GM18870 (cell line): ENCODE measurements around the gene IL37.

ENCODE experiments used
- ATAC-seq: cut with Tn5 transposase; IDR thresholded peaks from one replicate; pipeline ENCODE4 v1.9.1; 2021; ENCODE audit warnings: moderate library complexity; ENCODE audit not compliant: unreplicated experiment

Gene IL37, protein sequence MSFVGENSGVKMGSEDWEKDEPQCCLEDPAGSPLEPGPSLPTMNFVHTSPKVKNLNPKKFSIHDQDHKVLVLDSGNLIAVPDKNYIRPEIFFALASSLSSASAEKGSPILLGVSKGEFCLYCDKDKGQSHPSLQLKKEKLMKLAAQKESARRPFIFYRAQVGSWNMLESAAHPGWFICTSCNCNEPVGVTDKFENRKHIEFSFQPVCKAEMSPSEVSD

DNA sequence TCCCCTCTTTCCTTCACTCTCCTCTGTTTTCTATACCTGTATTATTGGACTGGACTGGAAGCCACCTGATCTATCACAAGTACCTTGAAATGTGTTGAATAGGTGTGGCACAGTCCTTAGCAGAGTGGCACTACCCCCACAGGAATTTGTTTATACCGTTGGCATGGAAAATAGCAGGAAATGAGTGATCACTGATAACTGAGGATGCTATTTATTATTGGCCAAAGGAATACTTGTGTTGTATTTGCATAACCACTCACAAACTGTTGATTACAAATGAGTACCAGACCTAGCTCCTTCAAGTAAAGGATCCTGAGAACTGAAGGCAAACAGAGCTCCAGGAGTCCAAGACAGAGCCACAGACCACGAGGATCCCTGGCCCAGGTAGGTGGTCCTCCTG is at the start of gene IL37:
TSS of gene IL37 (plus strand) at position 301 of the 400 bp plus-strand sequence. CDS start 1,848 bp downstream, outside the sequence.
- no peak for ATAC-seq

DNA sequence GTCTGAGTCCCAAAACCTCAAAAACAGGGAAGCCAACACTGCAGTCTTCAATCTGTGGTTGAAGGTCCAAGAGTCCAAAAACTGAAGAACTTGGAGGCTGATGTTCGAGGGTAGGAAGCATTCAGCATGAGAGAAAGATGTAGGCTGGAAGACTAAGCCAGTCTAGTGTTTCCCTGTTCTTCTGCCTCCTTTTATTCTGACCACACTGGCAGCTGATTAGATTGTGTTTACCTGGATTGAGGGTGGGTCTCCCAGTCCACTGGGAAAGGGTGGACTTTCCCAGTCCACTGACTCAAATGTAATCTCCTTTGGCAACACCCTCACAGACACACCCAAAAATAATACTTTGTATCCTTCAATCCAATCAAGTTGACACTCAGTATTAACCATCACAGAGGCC is 46.9 kb upstream of the IL37 start:
- no peak for ATAC-seq

- no peak for ATAC-seq
Measured at GRCh38 chr2:112866128-112866835, 44.7 kb upstream of the IL37 start.

DNA sequence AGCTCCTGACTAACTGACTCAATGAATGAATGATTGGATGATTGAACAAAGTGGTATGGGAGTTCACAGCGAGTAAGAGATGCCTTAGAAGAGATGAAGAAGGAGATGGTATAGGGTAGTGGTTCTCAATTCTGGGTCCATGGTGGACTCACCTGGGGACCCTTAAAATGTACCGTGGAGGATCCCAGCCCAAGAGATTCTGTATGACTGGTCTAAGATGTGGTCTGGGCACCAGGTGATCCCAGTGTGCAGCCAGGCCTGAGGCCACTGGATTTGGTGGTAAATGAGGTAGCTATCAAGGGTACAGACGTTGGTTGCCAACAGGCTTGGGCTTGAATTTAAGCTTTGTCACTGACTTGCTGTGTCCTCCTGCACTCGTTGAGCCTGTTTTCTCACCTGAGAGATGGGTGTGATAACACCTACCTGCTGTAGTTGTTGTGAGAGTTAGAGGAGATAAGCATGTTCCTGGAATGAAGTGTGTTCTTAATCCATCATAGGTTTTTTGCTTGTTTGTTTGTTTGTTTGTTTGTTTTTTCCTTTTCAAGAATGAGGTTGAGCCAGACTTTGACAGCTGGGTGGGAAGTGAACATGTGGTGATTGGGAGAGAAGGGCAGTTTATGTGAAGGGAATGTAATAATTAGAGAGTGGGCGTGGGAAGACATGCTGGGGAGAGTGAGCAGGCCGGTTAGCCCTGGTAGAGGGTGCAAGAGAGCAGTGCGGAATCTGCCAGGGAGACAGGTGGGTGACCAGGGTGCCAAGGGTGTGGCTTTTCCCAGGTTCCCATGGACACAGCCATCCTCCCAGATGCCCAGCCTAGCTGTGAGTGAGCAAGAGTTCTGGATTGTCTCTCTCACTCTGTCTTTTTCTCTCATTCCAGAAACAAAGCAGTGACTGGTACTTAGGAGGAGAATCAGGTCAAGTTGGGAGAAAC is 43.0 kb upstream of the IL37 start:
- no peak for ATAC-seq

DNA sequence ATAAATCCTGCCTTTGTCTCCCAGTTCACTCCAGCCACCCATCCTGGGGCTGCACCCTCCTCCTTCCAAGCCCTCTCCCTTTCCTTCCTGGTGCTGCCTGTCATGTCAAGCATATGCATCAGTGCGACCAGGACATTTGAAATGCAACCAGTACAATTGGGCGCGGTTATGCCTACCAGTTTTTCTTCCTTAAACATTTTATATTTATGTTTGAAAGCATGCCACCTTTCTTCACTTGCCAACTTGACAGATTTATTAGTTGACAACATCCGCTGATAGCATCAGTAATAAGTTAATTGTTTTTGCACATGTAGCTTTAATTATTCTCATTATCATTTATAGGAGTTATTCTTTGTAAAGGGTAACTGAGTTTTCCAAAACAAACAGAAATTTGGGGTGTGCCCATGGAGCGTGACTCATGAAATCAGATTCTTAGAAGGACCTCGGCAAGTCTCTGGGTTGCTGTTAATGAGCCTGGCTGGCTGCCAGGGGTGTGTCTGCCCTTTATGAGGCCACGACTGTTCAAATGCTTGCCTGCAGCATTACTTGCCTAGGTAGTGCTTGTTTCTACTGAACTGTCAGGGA is 41.6 kb upstream of the IL37 start:
- no peak for ATAC-seq

- ATAC-seq, result no peak
Measured at GRCh38 chr2:112870841-112871835, 39.8 kb upstream of the IL37 start.

DNA sequence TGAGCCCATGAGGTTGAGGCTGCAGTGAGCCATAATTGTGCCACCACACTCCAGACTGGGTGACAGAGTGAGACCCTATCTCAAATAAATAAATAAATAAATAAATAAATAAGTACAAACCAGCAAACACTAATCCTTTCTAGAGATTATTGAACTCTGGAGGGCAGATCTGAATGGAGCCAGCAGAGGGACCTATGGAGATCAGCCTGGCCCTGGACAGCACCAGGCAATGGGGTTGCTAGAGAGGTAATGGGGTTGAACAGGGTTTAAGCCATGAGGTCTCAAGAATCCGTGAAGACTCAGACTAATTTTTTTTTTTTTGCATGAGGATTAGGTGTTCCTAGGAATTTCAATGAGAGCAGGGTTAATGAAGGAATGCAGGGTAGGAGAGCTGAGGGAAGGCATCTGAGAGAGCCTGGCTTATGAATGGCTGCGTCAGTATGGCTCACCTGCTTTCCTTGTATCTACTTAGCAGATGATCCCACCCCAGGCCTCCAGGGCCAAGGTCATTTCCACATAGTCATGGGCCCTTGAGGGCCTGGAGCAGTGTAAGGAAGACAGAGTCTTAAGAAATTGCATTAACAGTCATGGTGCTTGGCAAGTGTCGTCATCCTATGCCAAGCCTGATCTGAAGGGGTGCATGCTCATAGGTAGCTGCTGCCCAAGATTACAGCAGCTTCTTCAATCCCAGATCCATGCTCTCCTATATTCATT is 34.6 kb upstream of the IL37 start:
- no peak for ATAC-seq

DNA sequence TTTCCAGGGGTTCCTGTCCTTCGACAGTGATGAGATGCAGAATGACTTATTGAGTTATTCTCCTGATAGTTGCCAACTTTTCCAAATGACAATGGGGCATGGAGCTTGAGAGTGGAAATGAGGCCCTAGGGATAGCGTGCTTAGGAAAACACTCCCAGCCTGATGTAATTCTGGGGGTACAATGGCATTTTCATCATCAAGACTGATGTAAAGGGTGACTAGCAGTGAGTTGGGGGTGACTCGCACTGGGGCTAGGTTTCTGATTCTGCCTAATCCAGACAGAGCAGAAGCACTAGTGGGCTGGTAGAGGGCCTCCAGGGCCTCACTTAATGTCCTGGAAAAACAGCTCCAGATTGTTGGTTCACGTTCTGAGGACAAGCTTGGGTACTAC is 34.0 kb upstream of the IL37 start:
- no peak for ATAC-seq

GRCh38 chr2:112877423-112877822 is 33.5 kb upstream of the IL37 start:
- ATAC-seq, result no peak

GRCh38 chr2:112879491-112880041 is 31.4 kb upstream of the IL37 start:
- no peak for ATAC-seq

DNA sequence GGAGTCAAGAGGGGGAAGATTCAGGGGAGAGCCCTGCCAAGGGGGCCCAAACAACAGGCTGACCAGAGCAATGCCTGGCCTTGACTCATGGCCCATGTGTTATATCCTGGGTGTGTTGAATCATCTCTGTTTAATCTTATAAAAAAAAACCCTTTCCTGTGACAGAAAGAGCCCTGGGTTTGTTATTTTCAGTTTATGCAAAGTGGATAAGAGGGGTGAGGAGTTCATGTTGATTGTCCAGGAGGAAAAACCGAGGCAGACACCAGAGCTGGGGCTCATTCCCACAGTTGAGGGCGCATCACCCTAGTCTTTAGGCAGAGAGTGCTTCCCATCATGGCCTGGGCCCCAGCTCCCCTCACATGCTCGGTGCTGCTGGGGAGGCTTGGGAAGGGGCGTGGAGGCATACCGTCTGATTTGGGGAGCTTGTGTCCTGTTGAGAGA is 30.9 kb upstream of the IL37 start:
- no peak for ATAC-seq

- no peak for ATAC-seq
Measured at GRCh38 chr2:112880696-112881095, 30.3 kb upstream of the IL37 start.

DNA sequence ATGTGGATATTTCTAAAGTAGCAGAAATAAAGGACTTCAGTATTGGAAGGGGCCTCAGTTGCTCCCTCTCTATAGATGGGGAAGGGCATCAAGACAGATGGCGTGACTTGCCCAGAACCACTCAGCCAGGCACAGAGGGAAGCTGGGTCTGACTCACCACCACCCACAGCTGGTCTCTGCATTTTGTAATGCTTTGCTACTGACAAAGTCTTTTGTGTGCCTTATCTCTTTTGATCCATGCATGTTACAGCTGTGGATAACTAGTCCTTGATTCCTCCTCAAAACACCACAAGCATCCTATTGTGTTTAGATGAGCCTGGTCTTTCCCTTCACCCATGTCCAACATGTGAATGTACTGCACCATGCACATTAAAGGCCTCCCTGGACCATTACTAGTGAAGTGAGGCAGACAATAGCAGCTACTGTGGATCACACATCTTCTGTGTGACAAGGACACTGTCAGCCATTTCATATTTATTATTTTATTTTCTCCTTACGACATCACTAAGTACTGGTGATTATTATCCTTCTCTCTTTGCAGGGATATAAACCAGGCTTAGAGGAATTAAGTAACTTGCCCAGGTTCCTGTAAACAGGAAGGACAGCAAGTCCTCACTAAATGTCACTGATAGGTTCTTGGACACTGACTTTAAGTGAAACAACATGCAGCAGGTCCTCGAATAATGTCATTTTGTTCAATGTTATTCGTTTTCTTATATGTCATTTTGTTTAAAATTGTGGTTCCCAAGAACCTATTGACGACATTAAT is 29.6 kb upstream of the IL37 start:
- peak; percentile 63 for ATAC-seq

DNA sequence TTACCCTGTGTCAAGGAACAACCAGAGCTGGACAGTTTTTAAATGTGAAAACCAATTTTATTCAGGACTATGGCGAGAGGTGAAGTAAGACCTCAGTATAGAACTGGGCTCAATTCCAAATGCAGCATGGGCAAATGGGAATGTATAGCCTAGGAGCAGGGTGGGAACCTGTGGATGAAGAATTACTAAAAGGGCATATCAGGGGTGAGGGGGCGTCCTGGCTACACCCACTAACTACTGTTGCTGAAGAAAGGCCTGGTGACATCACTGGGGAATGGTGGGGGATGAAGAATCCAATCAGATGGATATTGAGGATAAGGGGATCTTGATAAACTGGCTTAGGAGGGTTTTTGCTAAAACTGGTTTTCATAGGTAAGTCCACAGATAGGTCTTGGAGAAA is 27.3 kb upstream of the IL37 start:
- ATAC-seq, result no peak

GRCh38 chr2:112884869-112885505 is 26.0 kb upstream of the IL37 start:
- ATAC-seq, result peak; percentile 56

GRCh38 chr2:112885506-112885902 is 25.5 kb upstream of the IL37 start:
- ATAC-seq, result no peak

DNA sequence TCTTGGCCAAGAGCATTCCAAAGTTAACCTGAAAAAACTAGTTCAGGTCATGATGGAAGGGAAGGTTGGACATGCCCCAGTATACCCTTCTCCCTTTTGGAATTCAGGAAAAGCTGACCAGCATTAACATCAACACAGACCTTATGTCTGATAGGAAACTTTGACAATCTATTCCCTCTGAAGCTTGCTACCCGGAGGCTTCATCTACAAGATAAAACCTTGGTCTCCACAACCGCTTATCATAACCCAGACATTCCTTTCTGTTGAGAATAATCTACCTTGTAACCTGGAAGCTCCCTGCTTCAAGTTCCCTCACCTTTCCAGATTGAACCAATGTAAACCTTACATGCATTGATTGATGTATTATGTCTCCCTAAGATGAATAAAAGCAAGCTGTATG is 24.7 kb upstream of the IL37 start:
- no peak for ATAC-seq
